ENCODE data around the gene HLA-B.

DNA sequence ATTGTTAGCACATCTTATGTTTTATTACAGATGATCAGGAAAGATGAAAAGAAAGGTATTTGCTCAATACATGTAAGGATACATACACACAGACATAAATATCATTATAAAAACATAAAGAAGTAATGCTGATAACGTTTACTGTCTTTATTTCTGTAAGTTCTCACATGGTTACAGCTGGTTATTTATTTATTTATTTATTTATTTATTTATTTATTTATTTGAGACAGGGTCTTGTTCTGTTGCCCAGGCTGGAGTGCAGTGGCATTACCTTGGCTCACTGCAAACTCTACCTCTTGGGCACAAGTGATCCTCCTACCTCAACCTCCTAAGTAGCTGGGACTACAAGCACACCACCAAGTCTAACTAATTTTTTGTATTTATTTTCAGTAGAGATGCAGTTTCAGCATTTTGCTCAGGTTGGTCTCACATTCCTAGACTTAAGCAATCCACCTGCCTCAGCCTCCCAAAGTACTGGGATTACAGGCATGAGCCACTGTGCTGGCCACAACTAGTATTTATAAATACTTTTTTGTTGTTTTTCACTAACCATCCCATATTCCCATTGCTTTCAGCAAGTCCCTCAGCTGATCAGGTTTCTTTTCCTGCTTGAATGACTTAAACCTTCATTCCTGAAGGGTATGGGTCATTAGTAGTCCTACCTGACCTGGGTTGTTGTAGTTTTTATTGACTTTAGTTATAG lies 35.8 kb downstream of the HLA-B start:
- TF ChIP-seq ZNF232 (CRISPR knock-in tag; IDR thresholded peaks at IDR 0.05) (no peak), NFE2L1 (CRISPR knock-in tag; IDR thresholded peaks at IDR 0.05) (no peak), SP1 (CRISPR knock-in tag; conservative IDR thresholded peaks at IDR 0.05) (no peak), ZNF423 (CRISPR knock-in tag; IDR thresholded peaks at IDR 0.05) (no peak), TEAD4 (CRISPR knock-in tag; IDR thresholded peaks at IDR 0.05) (no peak), CBFB (CRISPR knock-in tag; IDR thresholded peaks at IDR 0.05; ENCODE audit: low read depth) (no peak), RORB (CRISPR knock-in tag; IDR thresholded peaks at IDR 0.05) (no peak)
- TF ChIP-seq, protein P1, sequence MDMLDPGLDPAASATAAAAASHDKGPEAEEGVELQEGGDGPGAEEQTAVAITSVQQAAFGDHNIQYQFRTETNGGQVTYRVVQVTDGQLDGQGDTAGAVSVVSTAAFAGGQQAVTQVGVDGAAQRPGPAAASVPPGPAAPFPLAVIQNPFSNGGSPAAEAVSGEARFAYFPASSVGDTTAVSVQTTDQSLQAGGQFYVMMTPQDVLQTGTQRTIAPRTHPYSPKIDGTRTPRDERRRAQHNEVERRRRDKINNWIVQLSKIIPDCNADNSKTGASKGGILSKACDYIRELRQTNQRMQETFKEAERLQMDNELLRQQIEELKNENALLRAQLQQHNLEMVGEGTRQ (CRISPR knock-in tag; IDR thresholded peaks at IDR 0.05) = no peak
- TF ChIP-seq, protein P2, sequence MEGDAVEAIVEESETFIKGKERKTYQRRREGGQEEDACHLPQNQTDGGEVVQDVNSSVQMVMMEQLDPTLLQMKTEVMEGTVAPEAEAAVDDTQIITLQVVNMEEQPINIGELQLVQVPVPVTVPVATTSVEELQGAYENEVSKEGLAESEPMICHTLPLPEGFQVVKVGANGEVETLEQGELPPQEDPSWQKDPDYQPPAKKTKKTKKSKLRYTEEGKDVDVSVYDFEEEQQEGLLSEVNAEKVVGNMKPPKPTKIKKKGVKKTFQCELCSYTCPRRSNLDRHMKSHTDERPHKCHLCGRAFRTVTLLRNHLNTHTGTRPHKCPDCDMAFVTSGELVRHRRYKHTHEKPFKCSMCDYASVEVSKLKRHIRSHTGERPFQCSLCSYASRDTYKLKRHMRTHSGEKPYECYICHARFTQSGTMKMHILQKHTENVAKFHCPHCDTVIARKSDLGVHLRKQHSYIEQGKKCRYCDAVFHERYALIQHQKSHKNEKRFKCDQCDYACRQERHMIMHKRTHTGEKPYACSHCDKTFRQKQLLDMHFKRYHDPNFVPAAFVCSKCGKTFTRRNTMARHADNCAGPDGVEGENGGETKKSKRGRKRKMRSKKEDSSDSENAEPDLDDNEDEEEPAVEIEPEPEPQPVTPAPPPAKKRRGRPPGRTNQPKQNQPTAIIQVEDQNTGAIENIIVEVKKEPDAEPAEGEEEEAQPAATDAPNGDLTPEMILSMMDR (IDR thresholded peaks at IDR 0.05) = no peak
- TF ChIP-seq, protein P3, sequence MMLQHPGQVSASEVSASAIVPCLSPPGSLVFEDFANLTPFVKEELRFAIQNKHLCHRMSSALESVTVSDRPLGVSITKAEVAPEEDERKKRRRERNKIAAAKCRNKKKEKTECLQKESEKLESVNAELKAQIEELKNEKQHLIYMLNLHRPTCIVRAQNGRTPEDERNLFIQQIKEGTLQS (CRISPR knock-in tag; conservative IDR thresholded peaks at IDR 0.05) = no peak
